Measurements from ENCODE around the gene CCDC83.

The CCDC83 gene

DNA sequence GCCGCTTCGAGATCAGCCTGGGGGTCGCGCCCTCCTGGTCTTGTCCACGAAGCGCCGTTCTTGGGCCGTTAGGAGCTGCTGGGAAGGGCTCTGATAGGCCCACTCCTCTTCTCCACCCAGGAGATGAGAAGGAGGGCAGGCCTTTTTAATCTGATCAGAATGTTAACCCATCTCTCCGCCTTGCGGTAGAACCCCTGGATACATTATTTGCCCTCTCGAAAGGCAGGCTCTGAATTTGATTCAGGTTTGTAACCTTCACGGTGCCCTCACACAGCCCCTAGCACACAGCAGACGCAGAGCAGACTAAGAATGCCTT lies at the start of gene CCDC83:
Gene CCDC83 (plus strand): TSS at position 43 of the 316 bp plus-strand sequence. CDS start 9,741 bp downstream, outside the sequence.
- no peak for DNase-seq

DNA sequence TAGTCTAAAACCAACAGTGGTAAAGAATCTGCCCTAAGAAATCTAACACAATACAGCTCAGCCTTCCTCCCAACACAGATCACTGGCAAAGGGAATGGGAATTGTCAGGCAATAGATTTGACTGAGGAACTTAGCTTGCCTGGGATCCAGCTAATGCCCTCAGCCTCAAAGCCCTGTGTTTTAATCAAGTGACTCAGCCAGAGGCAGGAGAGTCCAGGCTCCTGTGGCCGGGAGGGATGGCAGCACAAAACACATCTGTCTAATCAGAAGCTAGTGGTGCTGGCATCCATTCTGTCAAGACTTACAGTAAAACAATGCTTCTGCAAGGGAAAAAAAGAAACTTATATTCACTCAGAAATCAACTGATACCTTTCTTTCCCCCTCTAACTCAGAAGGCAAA lies 49.8 kb upstream of the CCDC83 start:
- DNase-seq = no peak

DNA sequence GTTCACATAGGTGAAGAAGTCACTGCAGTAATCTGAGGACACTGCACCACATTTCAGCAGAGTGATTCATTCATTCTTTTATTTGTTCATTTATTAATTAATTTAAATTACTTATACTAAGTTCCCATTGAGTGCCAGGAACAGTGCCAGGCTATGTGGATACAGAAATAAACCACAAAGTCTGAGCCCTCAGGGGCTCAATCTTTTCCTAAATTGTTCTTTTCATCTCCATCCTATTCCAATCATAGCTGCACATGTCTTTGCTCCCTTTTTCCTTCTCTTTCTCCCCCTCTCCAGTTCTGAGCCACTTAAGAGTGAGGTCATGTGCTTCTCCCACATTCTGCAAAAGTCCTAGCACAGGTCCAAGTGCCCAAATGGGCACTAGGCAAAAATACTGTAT lies 49.2 kb upstream of the CCDC83 start:
- no peak for DNase-seq

DNA sequence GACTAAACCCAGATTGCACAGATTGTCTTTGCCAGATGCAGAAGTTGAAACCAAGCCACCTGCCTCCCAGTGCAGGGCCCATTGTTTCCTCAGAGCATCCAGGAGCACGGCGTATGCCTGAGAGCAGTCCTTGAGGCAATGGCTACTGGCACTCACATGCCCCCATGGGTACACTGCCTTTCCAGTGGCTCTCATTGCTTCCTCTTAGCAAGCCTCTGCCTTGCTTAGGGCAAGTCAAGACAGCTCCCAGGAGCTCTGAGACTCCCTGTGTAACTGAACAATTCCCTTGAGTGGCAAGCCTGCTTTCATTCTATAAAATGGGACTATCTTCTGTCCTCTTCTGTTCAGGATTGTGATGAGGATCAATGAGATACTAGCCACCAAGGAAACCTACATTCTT lies 48.3 kb upstream of the CCDC83 start:
- no peak for DNase-seq

DNA sequence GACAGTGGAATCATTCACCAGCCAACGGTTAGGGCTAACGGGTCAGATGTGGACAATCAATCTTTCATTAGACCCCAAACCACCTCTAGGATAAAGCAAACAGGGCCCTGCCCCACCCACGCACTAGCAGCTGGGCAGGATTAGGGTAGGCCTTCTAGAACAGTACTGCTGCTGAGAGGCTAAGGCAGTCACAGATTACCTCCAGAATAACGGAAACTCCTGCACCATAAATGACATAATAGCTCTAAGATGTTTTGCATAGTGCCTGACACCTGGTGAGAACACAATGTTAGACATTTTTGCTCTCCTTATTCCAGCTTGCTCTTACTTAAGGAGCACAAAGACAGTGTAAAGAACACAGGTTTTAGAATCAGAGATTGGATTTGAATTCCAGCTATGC lies 46.0 kb upstream of the CCDC83 start:
- DNase-seq = no peak

DNA sequence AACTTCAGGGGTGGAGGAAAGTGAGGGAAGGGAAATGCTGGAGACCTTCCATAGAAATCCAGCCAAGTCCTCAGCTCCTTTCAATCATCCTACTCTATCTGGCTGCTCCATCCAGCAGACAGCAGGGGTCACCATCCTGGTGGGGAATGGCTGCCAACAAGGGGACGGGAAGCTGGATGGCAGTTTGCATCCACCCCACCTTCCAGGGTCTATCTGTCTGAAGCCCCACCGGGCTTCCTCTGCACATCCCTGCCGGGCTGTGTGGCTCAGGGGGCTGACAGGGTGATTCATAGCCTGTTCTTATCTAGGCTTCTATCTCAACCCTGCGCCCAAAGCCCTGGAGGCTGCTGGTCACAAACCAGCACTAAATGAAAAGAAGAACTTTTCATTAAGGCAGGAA lies 45.3 kb upstream of the CCDC83 start:
- peak; percentile 2 for DNase-seq

DNA sequence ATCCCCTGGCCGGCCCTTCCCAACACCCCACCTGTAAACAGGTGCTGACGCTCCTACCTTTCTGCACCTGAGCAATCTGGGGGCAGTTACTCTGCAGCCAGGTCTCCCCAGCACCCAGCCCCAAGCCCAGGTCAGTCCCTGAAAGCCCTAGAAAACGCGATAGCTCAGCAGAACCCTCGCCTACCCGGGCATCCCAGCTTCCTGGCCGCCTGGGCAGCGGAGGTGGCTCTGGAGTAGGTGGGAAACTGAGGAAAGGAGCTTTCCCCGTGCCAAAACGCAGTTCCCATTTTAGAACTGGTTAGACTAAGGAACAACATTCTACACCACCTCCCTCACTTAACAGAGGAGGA lies 44.7 kb upstream of the CCDC83 start:
- no peak for DNase-seq

DNA sequence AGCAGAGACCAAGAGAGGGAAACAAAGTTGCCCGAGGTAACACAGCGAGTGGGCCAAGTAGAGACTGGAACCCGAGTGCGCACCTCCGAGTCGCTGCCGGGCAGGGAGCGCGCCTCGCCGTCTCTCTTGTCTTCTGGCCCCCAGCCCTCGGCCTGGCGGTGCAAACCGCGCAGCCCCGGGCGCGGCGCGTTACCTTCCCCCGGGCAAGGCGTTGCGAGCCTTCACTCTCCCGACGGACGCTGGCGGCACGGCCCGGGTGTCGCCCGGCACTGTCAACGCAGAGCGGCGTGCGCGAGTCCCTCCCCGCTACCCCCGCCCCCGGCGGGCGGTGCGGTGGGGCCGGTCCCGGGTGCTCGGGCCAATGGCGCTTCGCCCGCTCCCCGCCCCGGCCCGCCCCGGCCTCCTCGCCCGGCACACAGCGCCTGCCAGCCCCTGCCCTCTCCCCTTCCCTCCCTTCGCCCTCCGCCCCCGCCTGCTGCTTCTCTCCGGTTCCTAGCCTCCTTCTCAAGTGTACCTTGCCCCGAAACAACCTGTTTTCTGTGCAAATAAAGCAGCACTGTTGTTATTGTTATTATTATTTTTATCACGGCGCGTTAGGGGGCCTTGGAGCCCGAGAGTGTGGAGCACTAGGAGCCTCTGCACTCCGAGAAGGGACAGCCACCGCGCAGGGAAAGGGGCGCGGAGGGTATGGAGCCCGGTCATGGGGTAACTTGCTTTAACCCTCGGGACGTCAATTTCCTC lies 44.1 kb upstream of the CCDC83 start, which contains the start of gene SYTL2:
Gene SYTL2 (minus strand): TSS at position 271 of the 741 bp plus-strand sequence. CDS start 53,416 bp downstream, outside the sequence.
- DNase-seq = peak; percentile 65

DNA sequence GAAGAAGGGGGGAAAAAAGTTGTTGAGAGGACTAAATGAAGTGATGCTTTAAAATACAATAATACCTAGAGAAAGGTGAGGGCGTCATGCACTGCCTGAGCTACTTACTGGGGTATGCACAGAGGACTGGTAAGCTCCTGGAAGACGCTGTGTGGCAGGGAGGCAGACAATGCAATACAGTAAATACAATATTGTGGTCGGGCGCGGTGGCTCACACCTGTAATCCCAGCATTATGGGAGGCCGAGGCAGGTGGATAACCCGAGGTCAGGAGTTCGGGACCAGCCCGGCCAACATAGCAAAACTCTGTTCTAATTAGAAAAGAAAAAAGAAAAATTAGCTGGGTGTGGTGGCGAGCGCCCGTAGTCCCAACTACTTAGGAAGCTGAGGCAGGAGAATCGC lies 43.6 kb upstream of the CCDC83 start:
- no peak for DNase-seq

DNA sequence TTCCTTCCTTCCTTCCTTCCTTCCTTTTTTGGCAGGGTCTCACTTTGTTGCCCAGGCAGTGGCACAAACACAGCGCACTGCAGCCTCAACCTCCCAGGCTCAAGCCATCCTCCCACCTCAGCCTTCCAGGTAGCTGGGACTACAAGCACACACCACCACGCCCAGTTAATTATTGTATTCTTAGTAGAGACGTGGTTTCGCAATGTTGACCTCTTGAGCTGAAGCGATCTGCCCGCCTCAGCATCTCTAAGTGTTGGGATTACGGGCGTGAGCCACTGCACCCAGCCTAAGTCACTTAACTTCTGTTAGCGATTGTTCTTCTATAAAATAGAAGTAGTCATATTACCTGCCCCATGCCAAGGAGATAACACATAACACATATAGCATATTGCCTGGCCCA lies 41.5 kb upstream of the CCDC83 start:
- DNase-seq = no peak

DNA sequence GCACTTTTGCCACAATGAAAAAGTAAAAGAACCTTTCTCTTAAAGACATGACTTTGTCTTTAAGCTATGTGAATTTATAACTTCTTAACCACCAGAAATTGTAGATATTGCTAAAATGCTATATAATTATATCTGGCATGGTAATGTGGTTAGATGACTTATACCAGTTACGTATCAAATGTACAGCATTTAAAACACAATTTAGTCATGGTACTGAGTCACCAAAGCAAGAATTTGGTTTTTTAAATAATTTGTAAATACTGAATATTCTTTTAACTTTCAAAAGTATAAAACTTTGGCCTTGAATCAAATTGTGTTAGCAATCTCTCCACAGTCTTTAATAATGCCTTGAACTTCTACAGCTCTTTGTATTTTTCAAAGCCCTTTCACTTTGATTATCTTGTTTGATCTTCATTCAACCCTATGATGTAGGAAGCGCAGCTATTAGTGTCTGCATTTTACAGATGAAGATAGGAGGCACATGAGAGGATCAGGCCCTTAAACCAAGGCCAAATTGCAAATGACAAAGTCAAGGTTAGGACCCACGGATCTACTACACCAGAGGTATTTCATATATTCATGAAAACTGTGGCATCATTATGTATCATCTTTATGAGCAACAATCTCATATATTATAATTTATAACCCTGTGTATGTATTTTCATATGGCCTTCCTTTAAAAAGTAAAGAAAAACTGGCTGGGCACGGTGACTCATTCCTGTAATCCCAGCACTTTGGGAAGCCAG lies 39.8 kb upstream of the CCDC83 start:
- DNase-seq = no peak

DNA sequence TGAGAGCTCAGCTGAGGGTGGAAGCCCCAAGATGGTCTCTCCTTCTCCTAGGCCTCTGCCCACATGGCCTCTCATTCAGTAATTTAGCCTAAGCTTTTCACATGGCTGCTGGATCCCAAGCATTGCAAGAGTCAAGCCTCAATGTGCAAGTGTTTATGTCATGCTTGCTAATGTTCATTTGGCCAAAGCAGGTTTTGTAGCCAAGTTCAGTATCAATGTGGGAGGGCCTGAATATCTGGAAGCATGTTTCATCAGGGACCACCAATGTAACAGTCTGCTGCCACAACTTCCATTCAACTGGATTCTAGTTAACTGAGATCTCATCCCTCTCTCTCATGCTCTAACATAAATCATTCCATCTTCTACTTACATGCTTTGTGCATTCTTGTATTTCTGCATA lies 35.7 kb upstream of the CCDC83 start:
- DNase-seq = no peak

DNA sequence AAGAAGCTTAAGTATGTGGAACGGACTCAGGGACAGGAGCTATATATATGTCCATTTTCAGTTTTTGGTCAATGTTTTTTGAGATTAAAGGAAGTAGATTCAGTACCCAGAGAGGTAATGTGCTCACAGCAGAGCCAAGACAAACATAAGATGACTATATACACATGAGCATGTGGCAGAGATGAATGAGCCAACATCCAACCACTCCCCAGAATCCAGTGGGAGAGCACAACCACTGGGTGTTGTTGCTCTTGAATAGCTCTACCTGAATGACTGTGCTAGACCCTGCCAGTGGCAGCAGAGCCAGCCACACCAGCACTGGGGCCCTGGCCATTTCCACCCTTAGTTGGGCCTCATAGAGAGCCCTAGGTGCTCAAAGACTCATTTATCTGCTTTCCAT lies 33.5 kb upstream of the CCDC83 start:
- no peak for DNase-seq

DNA sequence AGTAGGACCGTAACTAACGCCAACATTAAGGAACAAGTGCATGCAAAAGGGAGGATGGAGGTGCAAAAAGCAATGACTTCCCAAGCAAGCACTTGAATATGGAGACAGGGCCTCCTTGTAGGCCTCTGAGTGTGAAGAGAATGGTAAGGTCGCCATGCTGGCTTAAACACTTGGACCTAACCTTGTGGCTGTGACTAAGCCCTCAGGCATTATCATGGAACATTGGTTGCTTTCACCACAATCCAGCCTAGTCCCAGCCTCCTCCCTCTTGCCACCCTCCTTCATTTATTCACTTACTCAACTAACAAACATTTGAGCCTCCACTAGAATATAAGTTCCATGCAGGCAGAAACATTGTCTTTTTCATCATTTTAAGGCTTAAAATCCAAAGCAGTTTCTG lies 32.4 kb upstream of the CCDC83 start:
- no peak for DNase-seq

DNA sequence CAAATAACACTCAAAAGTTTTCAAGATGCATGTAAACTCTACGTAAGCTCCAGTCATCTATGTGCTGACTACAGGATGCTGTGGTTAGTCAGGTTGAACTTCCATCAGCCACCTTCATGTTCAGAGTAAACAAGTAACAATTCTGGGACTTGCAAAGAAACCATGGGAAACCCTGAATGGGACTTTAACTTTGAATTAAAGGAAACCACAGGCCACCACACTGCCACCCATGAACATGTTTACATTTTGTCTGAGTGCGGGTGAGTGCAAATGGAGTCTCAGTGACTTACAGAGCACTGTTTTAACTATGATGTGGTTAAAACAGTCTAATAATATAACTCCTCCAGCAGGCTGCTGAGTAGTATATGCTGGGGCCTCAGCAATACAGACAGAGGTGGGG lies 31.4 kb upstream of the CCDC83 start:
- DNase-seq = no peak

DNA sequence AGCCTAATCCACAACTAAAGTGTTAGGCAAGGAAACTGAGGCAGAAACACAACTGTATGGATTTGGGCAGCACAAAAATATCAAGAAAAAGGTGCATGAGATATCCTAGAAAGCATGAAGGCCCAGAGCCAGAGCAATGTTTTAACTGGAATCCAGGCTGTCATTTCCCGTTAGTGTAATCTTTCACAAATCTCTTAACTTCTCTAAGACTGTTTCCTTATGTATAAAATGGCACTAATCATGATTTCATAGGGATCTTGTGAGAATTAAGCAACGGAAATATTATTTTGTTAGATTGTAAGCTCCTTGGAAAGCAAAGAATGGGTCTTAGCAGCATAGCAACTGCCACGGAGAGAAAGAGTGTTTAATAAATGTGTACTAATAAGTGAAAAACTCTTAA lies 29.6 kb upstream of the CCDC83 start:
- DNase-seq = no peak

DNA sequence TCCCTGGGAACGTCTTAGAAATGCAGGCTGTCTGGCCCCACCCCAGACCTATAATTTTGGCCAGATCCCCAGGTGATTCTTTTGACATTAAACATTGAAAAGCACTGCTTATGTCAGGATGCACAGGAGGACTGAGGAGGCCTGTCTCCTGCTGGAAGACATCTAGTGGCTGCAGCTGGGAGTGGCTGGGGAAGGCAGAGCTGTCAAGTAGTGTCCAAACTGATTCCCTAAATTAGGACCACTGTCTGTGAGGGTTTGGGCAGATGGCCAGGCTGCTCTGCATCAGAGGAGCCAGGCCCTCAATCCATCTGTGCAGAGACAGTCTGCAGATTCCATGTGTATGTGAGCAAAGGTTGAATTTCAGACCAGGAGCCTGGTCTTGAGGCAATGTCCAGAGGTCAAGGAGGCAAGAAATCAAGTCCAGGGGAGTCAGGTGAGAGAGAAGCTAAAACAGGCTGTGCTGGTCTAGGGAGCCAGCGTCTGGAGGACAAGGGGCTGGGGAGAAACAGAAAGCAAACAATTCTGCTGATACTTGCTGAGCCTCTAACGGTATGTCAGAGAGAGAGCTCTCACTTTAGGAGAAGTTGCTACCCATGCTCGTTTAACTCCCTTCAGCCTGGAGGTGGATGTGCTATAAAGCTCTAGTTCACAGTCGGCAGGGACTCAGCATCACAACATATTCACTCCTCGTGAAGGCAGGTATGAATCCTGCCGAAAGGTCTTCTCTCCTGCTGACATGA lies 28.9 kb upstream of the CCDC83 start:
- peak; percentile 4 for DNase-seq

DNA sequence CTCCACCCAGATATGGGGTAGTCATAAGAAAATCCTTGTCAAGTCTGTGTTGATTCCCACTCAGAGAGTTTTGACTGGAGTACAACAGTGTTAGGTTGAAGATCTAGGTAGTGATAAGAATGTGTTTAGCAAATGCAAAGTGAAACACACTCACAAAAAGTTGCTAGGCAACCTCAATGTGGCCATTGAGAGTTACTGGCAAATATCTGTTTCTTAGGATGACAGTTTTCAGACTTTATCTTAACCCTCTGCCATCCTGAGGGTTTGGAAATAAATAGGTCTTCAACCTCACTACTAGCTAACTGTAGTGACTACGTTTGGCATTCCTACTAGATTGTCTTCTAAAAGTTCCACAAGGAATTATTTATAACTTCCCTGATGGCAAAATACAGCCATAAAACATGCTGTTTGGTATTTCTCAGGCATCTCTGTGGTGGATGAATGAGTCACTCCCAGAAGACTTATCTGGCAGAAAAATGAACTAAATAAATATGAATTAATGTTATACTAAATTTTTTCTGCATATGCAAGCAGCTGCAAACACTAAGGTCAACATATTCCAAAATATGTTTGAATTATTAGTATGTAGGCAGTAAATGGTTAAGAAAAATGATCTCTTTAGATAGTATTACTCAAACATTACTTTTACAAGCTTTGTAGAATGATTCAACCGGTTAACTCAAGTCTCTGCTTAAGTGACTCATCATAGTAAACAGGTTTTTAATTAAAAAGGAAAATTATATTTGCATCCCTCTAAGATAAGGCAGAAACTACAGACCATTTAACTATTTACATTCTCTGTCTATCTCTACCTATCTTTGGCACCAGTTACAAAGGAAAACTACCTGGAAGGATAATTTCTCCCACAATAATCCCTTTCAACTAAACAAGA lies 27.2 kb upstream of the CCDC83 start:
- DNase-seq = no peak

DNA sequence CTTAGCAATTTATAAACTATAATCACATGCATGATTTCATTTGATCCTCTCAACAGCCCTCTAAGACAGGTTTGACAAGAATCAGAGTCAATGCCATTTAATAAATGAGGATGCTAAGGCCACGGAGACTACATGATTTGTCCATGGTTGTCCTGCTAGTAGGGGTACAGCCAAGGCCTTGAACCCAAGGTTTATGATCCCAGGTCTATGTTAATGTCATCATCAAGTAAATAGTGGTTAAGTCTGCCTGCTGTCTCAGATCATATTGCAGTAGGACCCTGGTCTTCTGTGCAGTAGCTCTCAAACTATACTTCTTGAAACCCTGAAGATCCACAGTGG lies 26.6 kb upstream of the CCDC83 start:
- DNase-seq = no peak

DNA sequence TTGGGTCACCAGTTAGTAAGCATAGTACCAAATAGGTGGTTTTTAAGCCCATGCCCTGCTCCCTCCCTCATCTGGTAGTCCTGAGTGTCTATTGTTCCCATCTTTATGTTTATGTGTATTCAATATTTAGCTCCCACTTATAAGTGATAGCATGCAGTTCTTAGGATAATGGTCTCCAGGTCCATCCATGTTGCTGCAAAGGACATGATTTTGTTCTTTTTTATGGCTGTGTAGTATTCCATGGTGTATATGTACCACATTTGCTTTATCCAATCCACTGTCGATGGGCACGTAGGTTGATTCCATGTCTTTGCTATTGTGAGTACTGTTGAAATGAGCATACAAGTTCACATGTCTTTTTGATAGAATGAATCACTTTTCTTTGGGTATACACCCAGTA lies 26.0 kb upstream of the CCDC83 start:
- no peak for DNase-seq

DNA sequence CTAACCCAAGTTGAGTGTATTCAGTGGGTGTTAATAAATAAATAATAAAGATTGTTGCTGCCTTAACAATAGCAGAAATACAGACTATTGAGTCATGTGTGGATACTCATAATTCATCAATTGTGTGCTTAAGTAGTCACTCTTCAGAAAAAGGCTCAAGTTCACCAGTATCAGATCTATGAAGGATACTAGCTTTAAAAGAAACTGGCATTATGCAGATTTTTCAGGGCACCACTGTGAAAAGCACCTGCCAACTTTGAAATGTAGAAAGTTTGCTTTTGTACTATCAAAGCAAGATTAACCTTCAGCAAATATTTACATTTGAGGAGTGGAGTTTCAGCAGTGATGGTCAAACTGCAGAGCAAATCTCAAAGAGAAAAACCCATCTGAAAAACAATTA lies 24.1 kb upstream of the CCDC83 start:
- peak; percentile 14 for DNase-seq

DNA sequence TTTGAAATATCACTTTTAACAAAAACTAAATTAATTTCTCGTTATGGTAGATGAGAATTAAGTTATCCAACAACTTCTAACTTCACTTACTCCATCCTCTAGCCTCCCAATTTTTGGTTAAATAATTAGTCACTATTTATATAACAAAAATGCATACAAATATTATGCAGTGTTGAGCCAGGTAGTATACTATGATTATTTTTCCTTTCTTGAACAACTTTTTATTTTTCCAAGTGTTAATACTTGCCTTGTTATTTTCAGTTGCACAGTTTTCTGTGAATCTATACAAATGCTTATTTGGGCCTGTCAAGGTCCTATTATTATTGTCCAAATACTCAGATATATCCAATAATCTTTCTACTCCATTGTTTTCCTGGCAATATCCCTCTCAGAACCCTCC lies 19.9 kb upstream of the CCDC83 start:
- DNase-seq = no peak

DNA sequence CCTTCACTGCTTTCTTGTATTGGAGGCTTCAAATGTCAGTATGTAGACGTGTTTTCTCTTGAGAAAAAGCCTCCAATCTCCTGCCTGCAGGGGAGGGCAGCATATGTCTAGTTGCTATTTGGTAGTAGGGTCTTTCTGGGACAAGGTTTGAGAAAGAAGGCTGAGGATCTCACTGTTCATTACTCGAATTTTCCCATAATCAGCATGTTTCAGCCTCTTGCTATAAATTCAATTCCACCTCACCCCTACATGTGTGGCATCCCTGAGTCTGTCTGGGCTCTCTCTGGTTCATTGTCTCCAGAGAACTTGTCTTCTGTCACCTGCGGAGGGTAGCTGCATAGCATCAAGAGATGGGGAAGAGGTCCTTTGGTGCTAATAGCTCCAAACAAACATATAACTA lies 19.5 kb upstream of the CCDC83 start:
- no peak for DNase-seq

All from NCI-H1092 treated with DMSO at 0.1 percent for 48 hours (cell line).